Suprapubic skin (tissue), 4 donors: ENCODE results near the gene TOR2A. TPM values are rescaled to one million over a fixed set of nuclear protein-coding genes. Genes with fewer than 3 reads are reported as not detected.

Experiments
- DNase-seq, 2 donors: peaks; one replicate each; pipeline ENCODE4 v3.0.0-alpha.2; 2019; ENCODE audit warnings: low spot score in 2 of 2
- H3K27ac ChIP-seq: fragments of 200-600 bp; sonication (generic); one replicate; pipeline ENCODE4 v1.5.1; 2019
- H3K27me3 ChIP-seq: fragments of 200-600 bp; sonication (generic); one replicate; pipeline ENCODE4 v1.5.1; 2019
- H3K36me3 ChIP-seq: fragments of 200-600 bp; sonication (generic); one replicate; pipeline ENCODE4 v1.5.1; 2019
- H3K4me1 ChIP-seq: fragments of 200-600 bp; sonication (generic); one replicate; pipeline ENCODE4 v1.5.1; 2019
- H3K4me3 ChIP-seq: fragments of 200-600 bp; sonication (generic); one replicate; pipeline ENCODE4 v1.5.1; 2019; ENCODE audit warnings: mild to moderate bottlenecking
- H3K9me3 ChIP-seq: fragments of 200-600 bp; sonication (generic); one replicate; pipeline ENCODE4 v1.5.1; 2019
- CTCF ChIP-seq, 2 donors: fragments of 200-600 bp in 1 of 2; fragments of 450-650 bp in 1 of 2; sonication (generic) in 1 of 2; IDR thresholded peaks; one replicate each; pipeline ENCODE4 v1.5.1; 2016 to 2019; ENCODE audit warnings: antibody characterized with exemption in 2 of 2, mild to moderate bottlenecking in 1 of 2, moderate library complexity in 1 of 2
- EP300 ChIP-seq: sonication (generic); formaldehyde crosslinking; IDR thresholded peaks from one replicate; pipeline ENCODE4 v1.6.1; 2017; ENCODE audit warnings: antibody characterized with exemption
- POLR2A ChIP-seq, 2 donors: fragments of 450-650 bp; IDR thresholded peaks; one replicate each; pipeline ENCODE4 v1.6.1; 2017; ENCODE audit warnings: antibody characterized with exemption in 2 of 2, mild to moderate bottlenecking in 2 of 2, moderate library complexity in 2 of 2
- POLR2AphosphoS5 ChIP-seq, 3 donors: sonication (generic); formaldehyde crosslinking; IDR thresholded peaks; one replicate each; pipeline ENCODE4 v1.6.1; 2017; ENCODE audit warnings: antibody characterized with exemption in 3 of 3
- WGBS: methylation state at CpG from one replicate; pipeline ENCODE4 v1.1.5; 2018; 5-methylcytosine and 5-hydroxymethylcytosine counted together
- total RNA-seq, 4 donors: library from RNA; depleted of rRNA; stranded (reverse); fragments of >200 nt; gene quantifications; one replicate each; pipeline ENCODE4 v1.1.0, GENCODE V29; 2016

Gene TOR2A
- total RNA-seq, 4 donors from 2014 or later = 16.1 to 24.3 (median 19.3) TPM

- no peak for TF ChIP-seq POLR2AphosphoS5 (IDR thresholded peaks at IDR 0.05)
- no peak for TF ChIP-seq CTCF (IDR thresholded peaks at IDR 0.05)
- no peak for TF ChIP-seq POLR2A (IDR thresholded peaks at IDR 0.05)
- TF ChIP-seq EP300 = no peak
- DNase-seq = no peak
- Histone ChIP-seq H3K27ac (no peak overlapping the region), H3K36me3 (no peaks in the 10 kb centered on the region), H3K27me3 (no peaks in the 10 kb centered on the region), H3K4me3 (no peak overlapping the region), H3K4me1 (peaks cover 27% of the 10 kb centered on the region), H3K9me3 (no peaks in the 10 kb centered on the region)
Measured at GRCh38 chr9:127720865-127721227, 14.2 kb downstream of the TOR2A start.

- TF ChIP-seq POLR2AphosphoS5 (IDR thresholded peaks at IDR 0.05) (no peak), CTCF (IDR thresholded peaks at IDR 0.05) (no peak), EP300 (no peak), POLR2A (IDR thresholded peaks at IDR 0.05) (no peak)
- Histone ChIP-seq H3K4me3 (no peak overlapping the region), H3K27ac (no peak overlapping the region), H3K9me3 (no peaks in the 10 kb centered on the region), H3K36me3 (no peaks in the 10 kb centered on the region), H3K4me1 (peaks cover 27% of the 10 kb centered on the region), H3K27me3 (no peaks in the 10 kb centered on the region)
- DNase-seq = no peak
- WGBS = 87% methylated on average over 10 of the region's 12 CpGs
Measured at GRCh38 chr9:127720031-127720864, 14.8 kb downstream of the TOR2A start.

GRCh38 chr9:127717766-127718165 lies 17.3 kb downstream of the TOR2A start:
- DNase-seq = no peak
- no peaks in the 10 kb centered on the region for H3K36me3 ChIP-seq
- 89% methylated on average over 5 of the region's 5 CpGs for WGBS

GRCh38 chr9:127716412-127716811 lies 18.7 kb downstream of the TOR2A start:
- WGBS = 86% methylated on average over 2 of the region's 9 CpGs
- H3K9me3 ChIP-seq = no peaks in the 10 kb centered on the region
- no peaks in the 10 kb centered on the region for H3K36me3 ChIP-seq
- peaks cover 20% of the 10 kb centered on the region for H3K4me1 ChIP-seq
- DNase-seq = no peak
- H3K27ac ChIP-seq = no peak overlapping the region
- H3K27me3 ChIP-seq = no peaks in the 10 kb centered on the region
- TF ChIP-seq POLR2A (IDR thresholded peaks at IDR 0.05) = no peak
- no peak for TF ChIP-seq POLR2AphosphoS5 (IDR thresholded peaks at IDR 0.05)
- no peak for TF ChIP-seq EP300
- no peak for TF ChIP-seq CTCF (IDR thresholded peaks at IDR 0.05)
- peak overlapping the region; percentile 70 for H3K4me3 ChIP-seq

More at GRCh38 chr9:127717766-127718165, 17.3 kb downstream of the TOR2A start:
- no peaks in the 10 kb centered on the region for H3K9me3 ChIP-seq
- H3K4me1 ChIP-seq = peaks cover 20% of the 10 kb centered on the region
- H3K27me3 ChIP-seq = no peaks in the 10 kb centered on the region
- no peak overlapping the region for H3K4me3 ChIP-seq
- no peak for TF ChIP-seq EP300
- TF ChIP-seq CTCF (IDR thresholded peaks at IDR 0.05) = no peak
- TF ChIP-seq POLR2AphosphoS5 (IDR thresholded peaks at IDR 0.05) = no peak
- no peak for TF ChIP-seq POLR2A (IDR thresholded peaks at IDR 0.05)
- H3K27ac ChIP-seq = no peak overlapping the region

GRCh38 chr9:127715470-127716337 lies 19.4 kb downstream of the TOR2A start, which contains the start of the genes PTRH1 and TTC16:
Gene PTRH1, minus strand, starts transcription at chr9:127715663. Its CDS starts 24 bp downstream, at chr9:127715639.
Gene TTC16, plus strand, starts transcription at chr9:127716079. Its CDS starts 67 bp downstream, at chr9:127716146.
- Histone ChIP-seq H3K27me3 (no peaks in the 10 kb centered on the region), H3K36me3 (no peaks in the 10 kb centered on the region), H3K9me3 (no peaks in the 10 kb centered on the region), H3K4me3 (peak within 1 kb of the TSS; percentile 70), H3K4me1 (peaks cover 20% of the 10 kb centered on the region), H3K27ac (peak within 1 kb of the TSS; percentile 79)
- whole genome bisulfite sequencing = 5% methylated on average over 43 of the region's 65 CpGs
- peak; percentile 99 for DNase-seq
- TF ChIP-seq EP300 (no peak), POLR2A (IDR thresholded peaks at IDR 0.05) (peak in 1 of 2 donors; percentile 52), POLR2AphosphoS5 (IDR thresholded peaks at IDR 0.05) (peak in 2 of 3 donors; percentile 66 to 73), CTCF (IDR thresholded peaks at IDR 0.05) (no peak)
